CD4-positive, alpha-beta T cell (primary cell): ENCODE data around the gene MTHFD1L. TPM values are rescaled to one million over a fixed set of nuclear protein-coding genes. Genes with fewer than 3 reads are reported as not detected.

Experiments used
- ATAC-seq: fragments of 200-7000 bp; cut with Tn5 transposase; one replicate; pipeline ENCODE4 v1.10.0; 2022; ENCODE audit warnings: mild to moderate bottlenecking; ENCODE audit not compliant: poor library complexity
- CTCF ChIA-PET: fragments of 350-600 bp; sonication (Branson Sonifier 250); formaldehyde crosslinking; loops from one replicate; lab custom pipeline; 2021; ENCODE audit warnings: antibody characterized with exemption, inconsistent platforms; lab: Charles Lee
- POLR2A ChIA-PET: fragments of 350-600 bp; sonication (Branson Sonifier 250); formaldehyde crosslinking; loops from one replicate; lab custom pipeline; 2021; ENCODE audit warnings: antibody characterized with exemption, inconsistent platforms; lab: Charles Lee
- DNase-seq, 14 experiments: peaks; one replicate each; pipeline ENCODE4 v3.0.0-alpha.2; 2013 to 2020; ENCODE audit warnings: mixed read lengths in 2 of 14
- H3K27ac ChIP-seq, 2 donors: one replicate each; pipeline versions ENCODE4 v1.5.1 to v1.7.0; 2013; ENCODE audit warnings: low read length in 2 of 2, low read depth in 1 of 2, mild to moderate bottlenecking in 1 of 2
- H3K27me3 ChIP-seq, 2 experiments: 1 replicate in 1 of 2; 2 replicates in 1 of 2; pipeline versions ENCODE4 v1.6.1 to v1.7.0; 2013; ENCODE audit warnings: low read length in 2 of 2, control low read depth in 1 of 2, mild to moderate bottlenecking in 1 of 2, moderate library complexity in 1 of 2; ENCODE audit not compliant: insufficient read depth in 2 of 2, control insufficient read depth in 1 of 2
- H3K36me3 ChIP-seq: one replicate; pipeline ENCODE4 v1.6.1; 2013; ENCODE audit warnings: low read length, control low read depth; ENCODE audit not compliant: insufficient read depth
- H3K4me1 ChIP-seq: one replicate; pipeline ENCODE4 v1.6.1; 2013; ENCODE audit warnings: low read length, control low read depth; ENCODE audit not compliant: insufficient read depth
- H3K4me3 ChIP-seq: one replicate; pipeline ENCODE4 v1.5.1; 2013; ENCODE audit warnings: mild to moderate bottlenecking, low read length, moderate library complexity
- H3K9me3 ChIP-seq, 2 experiments: 1 replicate in 1 of 2; 2 replicates in 1 of 2; pipeline versions ENCODE4 v1.6.1 to v1.7.0; 2013; ENCODE audit warnings: low read length in 2 of 2, mild to moderate bottlenecking in 2 of 2, control low read depth in 1 of 2, moderate library complexity in 1 of 2; ENCODE audit not compliant: control insufficient read depth in 1 of 2, insufficient read depth in 1 of 2
- H3K27ac Mint-ChIP-seq: one replicate; pipeline ENCODE4 v1.8.0; 2020; ENCODE audit warnings: mixed read lengths
- H3K27me3 Mint-ChIP-seq: one replicate; pipeline ENCODE4 v1.8.0; 2021; ENCODE audit warnings: mixed read lengths
- H3K36me3 Mint-ChIP-seq: one replicate; pipeline ENCODE4 v1.8.0; 2021; ENCODE audit warnings: low read depth, mixed read lengths
- H3K4me1 Mint-ChIP-seq: one replicate; pipeline ENCODE4 v1.8.0; 2021; ENCODE audit warnings: low read depth, mixed read lengths
- H3K4me3 Mint-ChIP-seq: one replicate; pipeline ENCODE4 v1.8.0; 2020; ENCODE audit warnings: mild to moderate bottlenecking, mixed read lengths
- H3K9me3 Mint-ChIP-seq: one replicate; pipeline ENCODE4 v1.8.0; 2020; ENCODE audit warnings: mixed read lengths
- CTCF ChIP-seq: fragments of 200-600 bp; IDR thresholded peaks from one replicate; pipeline ENCODE4 v1.8.0; 2022; ENCODE audit warnings: antibody characterized with exemption, mild to moderate bottlenecking
- intact Hi-C, 2 experiments: fragments of 100-400 bp; cut with DNase I in 1 of 2; cut with micrococcal nuclease in 1 of 2; formaldehyde crosslinking; loops; one replicate each; pipeline versions ENCODE4 v1.15.1 to v1.9.0; 2023 to 2025; cut with DNase I, micrococcal nuclease
- total RNA-seq, 174 experiments: library from RNA in 2 of 174; stranded (reverse) in 2 of 174; gene quantifications; one replicate each; pipeline ENCODE4 v1.2.3 and lab custom pipeline; 2021 to 2026

MTHFD1L gene
- total RNA-seq, 2 experiments from 2014 or later: 8.8 to 9.7 TPM

GRCh38 chr6:150925976-150926375 lies 60.5 kb downstream of the MTHFD1L start:
- Mint-ChIP-seq H3K4me3 (no peak overlapping the region), H3K36me3 (peaks cover 32% of the 10 kb centered on the region), H3K9me3 (no peaks in the 10 kb centered on the region), H3K27me3 (no peaks in the 10 kb centered on the region), H3K27ac (no peak overlapping the region), H3K4me1 (no peaks in the 10 kb centered on the region)
- intact Hi-C loops: no loop called here
- ATAC-seq: no peak
- no peaks in the 10 kb centered on the region for H3K4me1 ChIP-seq
- H3K27ac ChIP-seq: no peak overlapping the region
- ChIA-PET CTCF (no interaction called here), POLR2A (no interaction called here)
- H3K36me3 ChIP-seq: peaks cover 5% of the 10 kb centered on the region
- no peak overlapping the region for H3K4me3 ChIP-seq
- no peaks in the 10 kb centered on the region for H3K9me3 ChIP-seq
- DNase-seq: no peak
- H3K27me3 ChIP-seq: no peaks in the 10 kb centered on the region
- TF ChIP-seq CTCF: no peak

GRCh38 chr6:150928882-150929281 lies 63.4 kb downstream of the MTHFD1L start:
- peaks cover 28% of the 10 kb centered on the region for H3K36me3 Mint-ChIP-seq
- no peak overlapping the region for H3K27ac ChIP-seq
- no peaks in the 10 kb centered on the region for H3K27me3 ChIP-seq
- H3K4me1 Mint-ChIP-seq: no peaks in the 10 kb centered on the region
- no peaks in the 10 kb centered on the region for H3K9me3 Mint-ChIP-seq
- intact Hi-C loops: no loop called here
- H3K4me3 Mint-ChIP-seq: no peak overlapping the region
- ChIA-PET POLR2A (interaction anchor here (0.6 to 0.7 kb wide), 2 partner anchors 93 to 461 kb away, joined by 3 to 5 read pairs; no protein-coding TSS in a partner anchor), CTCF (no interaction called here)
- no peak overlapping the region for H3K27ac Mint-ChIP-seq
- H3K36me3 ChIP-seq: peaks cover 3% of the 10 kb centered on the region
- DNase-seq: no peak
- no peaks in the 10 kb centered on the region for H3K4me1 ChIP-seq
- H3K27me3 Mint-ChIP-seq: no peaks in the 10 kb centered on the region
- no peak overlapping the region for H3K4me3 ChIP-seq
- H3K9me3 ChIP-seq: no peaks in the 10 kb centered on the region
- no peak for TF ChIP-seq CTCF
- ATAC-seq: no peak

- H3K36me3 Mint-ChIP-seq: peaks cover 30% of the 10 kb centered on the region
- intact Hi-C loops: no loop called here
- ChIA-PET CTCF (no interaction called here), POLR2A (interaction anchor here (0.6 kb wide), 1 partner anchor 460 kb away, joined by 5 read pairs; no protein-coding TSS in a partner anchor)
- H3K4me3 Mint-ChIP-seq: no peak overlapping the region
- no peaks in the 10 kb centered on the region for H3K9me3 ChIP-seq
- no peaks in the 10 kb centered on the region for H3K4me1 ChIP-seq
- H3K36me3 ChIP-seq: peaks cover 3% of the 10 kb centered on the region
- no peaks in the 10 kb centered on the region for H3K4me1 Mint-ChIP-seq
- ATAC-seq: no peak
- H3K9me3 Mint-ChIP-seq: no peaks in the 10 kb centered on the region
- no peak overlapping the region for H3K4me3 ChIP-seq
- H3K27ac ChIP-seq: no peak overlapping the region
- no peak for TF ChIP-seq CTCF
- H3K27me3 Mint-ChIP-seq: no peaks in the 10 kb centered on the region
- no peak overlapping the region for H3K27ac Mint-ChIP-seq
- no peak for DNase-seq
- no peaks in the 10 kb centered on the region for H3K27me3 ChIP-seq
These were observed 63.9 kb downstream of the MTHFD1L start for GRCh38 chr6:150929416-150929815.
